ENCODE measurements around the gene TCF4.

TCF4 gene

DNA sequence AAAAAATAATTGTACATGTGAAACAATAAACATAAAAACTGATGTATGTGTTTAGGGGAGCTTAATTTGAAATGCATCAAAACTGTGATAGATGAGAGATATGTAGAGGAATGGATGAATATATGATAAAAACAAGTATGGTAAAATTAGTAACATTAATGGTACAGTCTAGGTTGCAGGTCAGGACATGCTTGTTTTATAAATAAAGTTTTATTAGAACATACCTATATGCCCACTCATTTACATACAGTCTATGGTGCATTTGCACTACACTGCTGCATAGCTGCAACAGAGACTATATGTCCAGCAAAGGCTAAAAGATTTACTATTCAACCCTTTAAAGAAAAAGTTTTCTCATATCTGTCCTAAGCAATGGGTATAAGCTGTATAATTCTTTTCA is 392.1 kb downstream of the TCF4 start:
- no peak overlapping the region for H3K4me3 Mint-ChIP-seq
- H3K9me3 Mint-ChIP-seq, result no peaks in the 10 kb centered on the region
- H3K4me1 Mint-ChIP-seq, result peaks cover 8% of the 10 kb centered on the region
- peaks cover 9% of the 10 kb centered on the region for H3K27me3 Mint-ChIP-seq (ENCODE audit: low read depth, poor library complexity)
- TF ChIP-seq, protein P1, sequence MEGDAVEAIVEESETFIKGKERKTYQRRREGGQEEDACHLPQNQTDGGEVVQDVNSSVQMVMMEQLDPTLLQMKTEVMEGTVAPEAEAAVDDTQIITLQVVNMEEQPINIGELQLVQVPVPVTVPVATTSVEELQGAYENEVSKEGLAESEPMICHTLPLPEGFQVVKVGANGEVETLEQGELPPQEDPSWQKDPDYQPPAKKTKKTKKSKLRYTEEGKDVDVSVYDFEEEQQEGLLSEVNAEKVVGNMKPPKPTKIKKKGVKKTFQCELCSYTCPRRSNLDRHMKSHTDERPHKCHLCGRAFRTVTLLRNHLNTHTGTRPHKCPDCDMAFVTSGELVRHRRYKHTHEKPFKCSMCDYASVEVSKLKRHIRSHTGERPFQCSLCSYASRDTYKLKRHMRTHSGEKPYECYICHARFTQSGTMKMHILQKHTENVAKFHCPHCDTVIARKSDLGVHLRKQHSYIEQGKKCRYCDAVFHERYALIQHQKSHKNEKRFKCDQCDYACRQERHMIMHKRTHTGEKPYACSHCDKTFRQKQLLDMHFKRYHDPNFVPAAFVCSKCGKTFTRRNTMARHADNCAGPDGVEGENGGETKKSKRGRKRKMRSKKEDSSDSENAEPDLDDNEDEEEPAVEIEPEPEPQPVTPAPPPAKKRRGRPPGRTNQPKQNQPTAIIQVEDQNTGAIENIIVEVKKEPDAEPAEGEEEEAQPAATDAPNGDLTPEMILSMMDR (IDR thresholded peaks at IDR 0.05), result no peak
- H3K27ac Mint-ChIP-seq, result no peak overlapping the region
- no peak for DNase-seq
- H3K36me3 Mint-ChIP-seq (ENCODE audit: low read depth), result no peaks in the 10 kb centered on the region

DNA sequence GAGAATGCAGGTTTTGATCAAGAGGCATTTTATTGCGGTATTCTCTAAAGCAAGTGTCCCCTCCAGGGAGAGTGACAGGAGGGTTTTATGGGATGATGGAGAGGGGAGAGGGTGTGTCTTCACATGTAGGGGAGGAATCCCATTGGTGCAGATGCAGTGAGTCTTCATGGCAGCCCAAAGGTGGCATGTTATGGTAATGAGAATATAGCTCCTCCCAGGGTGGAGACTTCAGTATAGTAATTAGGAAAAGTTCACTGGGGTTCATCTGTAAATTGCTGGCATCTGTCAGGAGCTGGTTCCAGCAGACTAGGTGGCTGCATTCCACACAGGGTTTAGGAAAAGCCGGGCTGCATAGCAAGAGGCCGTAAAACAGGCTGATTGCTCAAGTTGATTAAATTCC is 398.0 kb downstream of the TCF4 start:
- DNase-seq, result peak; percentile 46
- no peak overlapping the region for H3K27ac Mint-ChIP-seq
- no peaks in the 10 kb centered on the region for H3K36me3 Mint-ChIP-seq (ENCODE audit: low read depth)
- no peaks in the 10 kb centered on the region for H3K9me3 Mint-ChIP-seq
- H3K27me3 Mint-ChIP-seq (ENCODE audit: low read depth, poor library complexity), result peaks cover 4% of the 10 kb centered on the region
- no peak overlapping the region for H3K4me3 Mint-ChIP-seq
- TF ChIP-seq, protein P1 (IDR thresholded peaks at IDR 0.05), result no peak
- peaks cover 40% of the 10 kb centered on the region for H3K4me1 Mint-ChIP-seq

- H3K4me3 Mint-ChIP-seq, result no peak overlapping the region
- no peaks in the 10 kb centered on the region for H3K9me3 Mint-ChIP-seq
- peaks cover 4% of the 10 kb centered on the region for H3K27me3 Mint-ChIP-seq (ENCODE audit: low read depth, poor library complexity)
- DNase-seq, result no peak
- peaks cover 40% of the 10 kb centered on the region for H3K4me1 Mint-ChIP-seq
- H3K27ac Mint-ChIP-seq, result no peak overlapping the region
- no peaks in the 10 kb centered on the region for H3K36me3 Mint-ChIP-seq (ENCODE audit: low read depth)
- TF ChIP-seq, protein P1 (IDR thresholded peaks at IDR 0.05), result no peak
These were observed 401.4 kb downstream of the TCF4 start for GRCh38 chr18:55186588-55186987.

GRCh38 chr18:55185391-55185790 is 402.6 kb downstream of the TCF4 start:
- Mint-ChIP-seq H3K27me3 (ENCODE audit: low read depth, poor library complexity) (no peaks in the 10 kb centered on the region), H3K9me3 (no peaks in the 10 kb centered on the region), H3K4me1 (peaks cover 28% of the 10 kb centered on the region), H3K4me3 (no peak overlapping the region), H3K36me3 (ENCODE audit: low read depth) (no peaks in the 10 kb centered on the region), H3K27ac (no peak overlapping the region)
- TF ChIP-seq, protein P1 (IDR thresholded peaks at IDR 0.05), result no peak
- no peak for DNase-seq

DNA sequence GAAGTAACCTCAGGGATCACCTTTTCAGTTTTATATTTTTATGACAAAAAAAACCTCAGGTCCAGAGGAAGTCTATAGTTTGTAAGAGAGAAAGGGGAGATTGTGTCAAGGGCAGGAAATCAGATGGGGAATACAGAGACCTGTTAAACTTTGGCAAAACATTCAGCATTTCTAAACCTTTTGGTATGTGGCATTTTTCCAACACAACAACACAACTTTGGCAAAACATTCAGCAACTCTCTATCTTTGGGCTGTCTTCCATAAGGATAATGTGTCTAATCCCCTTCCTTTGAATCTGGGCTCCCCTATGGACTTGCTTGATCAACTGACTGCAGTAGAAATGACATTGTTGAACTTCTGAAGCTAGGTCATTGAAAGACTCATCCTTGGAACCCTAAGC is 408.2 kb downstream of the TCF4 start:
- TF ChIP-seq, protein P1 (IDR thresholded peaks at IDR 0.05), result no peak
- peaks cover 12% of the 10 kb centered on the region for H3K9me3 Mint-ChIP-seq
- peaks cover 3% of the 10 kb centered on the region for H3K27me3 Mint-ChIP-seq (ENCODE audit: low read depth, poor library complexity)

GRCh38 chr18:55179425-55179824 is 408.6 kb downstream of the TCF4 start:
- Mint-ChIP-seq H3K36me3 (ENCODE audit: low read depth) (no peaks in the 10 kb centered on the region), H3K4me3 (no peak overlapping the region), H3K27me3 (ENCODE audit: low read depth, poor library complexity) (peaks cover 3% of the 10 kb centered on the region), H3K27ac (no peak overlapping the region), H3K4me1 (no peaks in the 10 kb centered on the region), H3K9me3 (peaks cover 14% of the 10 kb centered on the region)
- TF ChIP-seq, protein P1 (IDR thresholded peaks at IDR 0.05), result no peak
- no peak for DNase-seq

More for the DNA sequence above, 408.2 kb downstream of the TCF4 start:
- no peaks in the 10 kb centered on the region for H3K4me1 Mint-ChIP-seq
- H3K4me3 Mint-ChIP-seq, result no peak overlapping the region
- H3K27ac Mint-ChIP-seq, result no peak overlapping the region
- DNase-seq, result no peak
- H3K36me3 Mint-ChIP-seq (ENCODE audit: low read depth), result no peaks in the 10 kb centered on the region
